ACHN (cell line): Measurements from ENCODE around the gene ZBED5.

Experiments used
- DNase-seq: peaks from one replicate; pipeline ENCODE4 v3.0.0-alpha.2; 2015
- in situ Hi-C: cut with HindIII; loops from 2 replicates; pipeline ENCODE4 v1.10.0; 2017; ENCODE audit warnings: low sequenced_read_pairs, low pct_ligation_motif_present, low pct_unique_long_range_greater_than_20kb

Gene ZBED5

DNA sequence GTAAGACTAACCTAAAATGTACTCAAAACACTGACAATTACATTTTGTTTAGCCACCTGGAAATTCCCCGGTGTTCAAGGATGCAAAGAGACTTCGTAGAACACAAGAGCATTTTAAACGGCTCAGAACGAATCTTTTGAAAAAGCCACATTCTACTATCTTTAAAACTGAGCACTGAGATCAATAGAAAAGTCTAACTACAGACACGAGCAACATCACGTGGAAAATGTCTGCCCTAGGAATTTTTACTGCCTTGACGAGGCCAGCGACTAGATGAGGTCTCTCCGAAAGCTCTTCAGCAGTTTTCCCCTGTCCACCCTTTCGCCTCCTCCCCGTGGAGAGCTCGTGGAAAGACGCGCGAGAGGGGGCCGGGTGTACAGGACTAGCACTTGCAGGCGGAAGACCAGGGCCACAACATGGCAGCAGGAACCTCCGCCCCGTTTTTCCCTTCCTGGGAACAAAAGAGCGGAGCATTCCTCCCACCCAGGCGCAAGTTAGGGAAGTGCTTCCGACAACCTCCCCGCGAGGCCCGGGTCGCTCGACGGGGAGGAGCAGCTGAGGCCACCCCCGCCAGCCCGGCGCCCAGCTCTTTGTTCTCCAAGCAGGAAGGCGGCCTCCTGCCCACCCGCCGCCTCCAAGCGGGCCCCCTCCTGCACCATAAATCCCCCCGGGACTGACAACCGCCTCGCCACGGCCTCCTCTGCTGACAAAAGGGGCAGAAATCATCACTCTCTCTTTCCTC is 50.2 kb downstream of the ZBED5 start:
- in situ Hi-C loops, result no loop called here

GRCh38 chr11:10806206-10806605 is 51.6 kb downstream of the ZBED5 start:
- in situ Hi-C loops, result no loop called here
- no peak for DNase-seq

More for the DNA sequence above, 50.2 kb downstream of the ZBED5 start:
- DNase-seq, result peak; percentile 46

DNA sequence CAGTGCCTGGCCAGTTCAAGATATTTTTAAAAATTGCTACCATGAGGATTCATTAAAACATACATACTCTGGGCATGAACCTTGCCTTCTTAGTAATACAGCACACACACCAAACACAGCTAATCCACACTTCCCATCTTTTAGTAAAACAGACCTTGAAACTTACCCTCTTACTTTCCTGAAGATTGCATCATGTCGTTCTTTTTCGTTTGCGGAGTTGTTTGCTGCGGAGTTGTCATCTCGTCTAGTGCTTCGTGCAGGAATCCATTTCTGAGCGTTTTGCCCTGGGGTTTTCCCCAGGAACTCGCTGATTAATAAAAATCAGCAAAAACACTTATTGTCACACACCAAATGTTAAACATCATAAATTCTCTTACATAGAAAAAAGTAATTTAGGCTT is 52.1 kb downstream of the ZBED5 start:
- in situ Hi-C loops, result no loop called here

DNA sequence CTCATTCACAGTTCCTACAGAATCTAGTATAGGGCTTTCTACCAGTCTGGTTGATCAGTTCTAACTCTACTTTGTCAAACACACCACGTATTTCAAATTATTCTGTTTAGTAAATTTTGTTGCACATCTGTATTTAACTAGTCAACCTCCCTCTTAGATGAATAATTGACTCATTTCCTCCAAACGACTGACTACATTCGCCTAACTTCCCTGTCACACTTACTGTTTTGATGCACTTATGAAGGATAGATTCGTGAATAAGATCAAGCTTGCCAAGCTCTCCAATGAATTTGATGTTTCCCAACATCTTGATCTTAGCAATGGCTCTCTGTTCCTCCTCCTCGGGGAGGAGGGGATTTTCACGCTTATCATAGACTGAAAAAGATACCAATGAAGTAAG is 54.2 kb downstream of the ZBED5 start:
- in situ Hi-C loops, result no loop called here

More for the DNA sequence above, 52.1 kb downstream of the ZBED5 start:
- DNase-seq, result no peak

More for the DNA sequence above, 54.2 kb downstream of the ZBED5 start:
- DNase-seq, result no peak
